Esophagus muscularis mucosa (tissue), 4 donors: ENCODE data around the gene CLEC16A. TPM values are rescaled to one million over a fixed set of nuclear protein-coding genes. Genes with fewer than 3 reads are reported as not detected.

Experiments used
- DNase-seq: peaks from one replicate; pipeline ENCODE4 v3.0.0-alpha.2; 2017; ENCODE audit errors: extremely low spot score
- H3K27ac ChIP-seq, 4 donors: fragments of 200-600 bp; sonication (generic); replicated peaks in 1 of 4; 1 replicate in 3 of 4; 2 replicates in 1 of 4; pipeline ENCODE4 v1.5.1; 2016 to 2019; ENCODE audit warnings: mild to moderate bottlenecking in 1 of 4
- H3K27me3 ChIP-seq, 4 donors: fragments of 200-600 bp; sonication (generic); one replicate each; pipeline versions ENCODE4 v1.5.1 to v1.6.0; 2016 to 2019
- H3K36me3 ChIP-seq, 4 donors: fragments of 200-600 bp; sonication (generic); one replicate each; pipeline ENCODE4 v1.5.1; 2016 to 2019
- H3K4me1 ChIP-seq, 4 donors: fragments of 200-600 bp; sonication (generic); one replicate each; pipeline ENCODE4 v1.5.1; 2016 to 2019
- H3K4me3 ChIP-seq, 4 donors: fragments of 200-600 bp; sonication (generic); 1 replicate in 2 of 4; 2 replicates in 2 of 4; pipeline ENCODE4 v1.5.1; 2016 to 2019; ENCODE audit warnings: mild to moderate bottlenecking in 4 of 4, moderate library complexity in 1 of 4
- H3K9me3 ChIP-seq, 4 donors: fragments of 200-600 bp; sonication (generic); 1 replicate in 3 of 4; 2 replicates in 1 of 4; pipeline ENCODE4 v1.5.1; 2016 to 2019
- EP300 ChIP-seq: sonication (generic); formaldehyde crosslinking; IDR thresholded peaks from one replicate; pipeline ENCODE4 v1.6.1; 2017; ENCODE audit warnings: antibody characterized with exemption
- POLR2A ChIP-seq: fragments of 450-650 bp; IDR thresholded peaks from one replicate; pipeline ENCODE4 v1.6.1; 2017; ENCODE audit warnings: antibody characterized with exemption, moderate library complexity, mild to moderate bottlenecking, low read depth
- POLR2AphosphoS5 ChIP-seq, 2 donors: sonication (generic); formaldehyde crosslinking; IDR thresholded peaks; one replicate each; pipeline ENCODE4 v1.6.1; 2017; ENCODE audit warnings: antibody characterized with exemption in 2 of 2
- WGBS: methylation state at CpG from one replicate; pipeline ENCODE4 v1.1.5; 2018; 5-methylcytosine and 5-hydroxymethylcytosine counted together
- intact Hi-C: fragments of 100-400 bp; cut with DNase I; formaldehyde crosslinking; loops from one replicate; pipeline ENCODE4 v1.15.1; 2023
- total RNA-seq, 4 donors: library from RNA; depleted of rRNA; stranded (reverse); fragments of >200 nt; gene quantifications; one replicate each; pipeline versions ENCODE4 v1.1.0 to v1.2.1, GENCODE V29; 2016
- TF ChIP-seq, protein P1 (sequence below), 3 experiments: fragments of 200-600 bp in 2 of 3; fragments of 450-650 bp in 1 of 3; sonication (generic) in 2 of 3; IDR thresholded peaks; one replicate each; pipeline ENCODE4 v1.5.1; 2017 to 2019; ENCODE audit warnings: antibody characterized with exemption in 3 of 3, mild to moderate bottlenecking in 2 of 3, moderate library complexity in 1 of 3

The CLEC16A gene
- total RNA-seq, 4 donors from 2014 or later = 22.3 to 34.7 (median 29.2) TPM

DNA sequence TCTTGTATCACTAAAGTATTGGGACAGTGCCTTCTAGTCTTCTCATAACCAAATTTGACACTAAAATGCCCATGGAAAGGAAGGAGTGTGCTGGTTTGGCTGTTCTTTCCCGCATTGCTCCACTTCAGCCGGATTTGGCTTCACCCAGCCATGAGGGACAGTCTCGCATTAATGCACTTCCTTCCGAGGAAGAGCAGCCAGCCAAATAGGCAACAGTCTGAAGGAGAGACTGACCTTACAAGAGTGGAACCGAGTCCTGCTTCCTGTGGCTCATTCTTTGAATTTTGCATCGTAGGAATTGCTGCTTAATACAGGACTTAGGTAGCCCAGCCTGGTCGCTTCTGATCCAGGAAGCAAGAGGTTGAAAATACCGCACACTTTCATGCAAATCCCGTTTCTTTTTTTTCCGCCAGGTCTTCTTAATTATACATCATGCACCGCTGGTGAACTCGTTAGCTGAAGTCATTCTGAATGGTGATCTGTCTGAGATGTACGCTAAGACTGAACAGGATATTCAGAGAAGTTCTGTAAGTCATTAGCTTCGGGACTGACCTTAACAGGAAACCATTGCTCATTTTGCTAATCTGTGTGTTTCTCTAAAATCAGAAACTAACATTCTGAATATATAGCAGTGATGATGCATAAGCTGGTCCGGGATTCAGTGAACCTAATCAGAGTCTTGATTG lies 38.2 kb downstream of the CLEC16A start:
- WGBS = 79% methylated on average over 15 of the region's 15 CpGs

DNA sequence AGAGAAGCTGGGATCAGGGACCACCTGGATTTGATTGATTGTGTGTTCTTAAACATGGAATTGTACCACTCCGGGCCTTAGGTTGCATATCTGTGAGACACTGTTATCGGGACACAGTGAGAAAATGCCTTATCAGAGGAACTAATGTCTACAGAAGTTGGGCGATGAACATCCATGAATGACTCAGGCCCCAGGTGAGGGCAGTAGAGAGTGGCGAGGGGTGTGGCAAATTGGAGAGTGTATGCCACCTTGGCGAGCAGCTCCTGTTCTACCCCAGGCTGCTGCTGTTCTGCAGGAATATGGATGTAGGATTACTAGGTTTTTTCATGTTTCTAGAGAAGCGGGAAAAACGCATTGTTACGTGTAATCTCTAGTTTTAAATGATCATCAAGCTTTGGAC lies 38.8 kb downstream of the CLEC16A start:
- H3K4me3 ChIP-seq = no peak overlapping the region
- no peaks in the 10 kb centered on the region for H3K9me3 ChIP-seq
- peaks cover 6 to 59% (median 31%) of the 10 kb centered on the region in 4 donors for H3K36me3 ChIP-seq
- H3K4me1 ChIP-seq = peaks cover 6 to 39% (median 25%) of the 10 kb centered on the region in 4 donors
- H3K27ac ChIP-seq = no peak overlapping the region
- H3K27me3 ChIP-seq = no peaks in the 10 kb centered on the region
- 95% methylated on average over 8 of the region's 8 CpGs for WGBS
- TF ChIP-seq, protein P1, sequence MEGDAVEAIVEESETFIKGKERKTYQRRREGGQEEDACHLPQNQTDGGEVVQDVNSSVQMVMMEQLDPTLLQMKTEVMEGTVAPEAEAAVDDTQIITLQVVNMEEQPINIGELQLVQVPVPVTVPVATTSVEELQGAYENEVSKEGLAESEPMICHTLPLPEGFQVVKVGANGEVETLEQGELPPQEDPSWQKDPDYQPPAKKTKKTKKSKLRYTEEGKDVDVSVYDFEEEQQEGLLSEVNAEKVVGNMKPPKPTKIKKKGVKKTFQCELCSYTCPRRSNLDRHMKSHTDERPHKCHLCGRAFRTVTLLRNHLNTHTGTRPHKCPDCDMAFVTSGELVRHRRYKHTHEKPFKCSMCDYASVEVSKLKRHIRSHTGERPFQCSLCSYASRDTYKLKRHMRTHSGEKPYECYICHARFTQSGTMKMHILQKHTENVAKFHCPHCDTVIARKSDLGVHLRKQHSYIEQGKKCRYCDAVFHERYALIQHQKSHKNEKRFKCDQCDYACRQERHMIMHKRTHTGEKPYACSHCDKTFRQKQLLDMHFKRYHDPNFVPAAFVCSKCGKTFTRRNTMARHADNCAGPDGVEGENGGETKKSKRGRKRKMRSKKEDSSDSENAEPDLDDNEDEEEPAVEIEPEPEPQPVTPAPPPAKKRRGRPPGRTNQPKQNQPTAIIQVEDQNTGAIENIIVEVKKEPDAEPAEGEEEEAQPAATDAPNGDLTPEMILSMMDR (IDR thresholded peaks at IDR 0.05) = no peak
- TF ChIP-seq POLR2A = no peak
- no peak for TF ChIP-seq POLR2AphosphoS5 (IDR thresholded peaks at IDR 0.05)
- TF ChIP-seq EP300 = no peak
- no peak for DNase-seq
- intact Hi-C loops = loop anchor here (10.0 kb wide), 1 partner anchor 112 kb away; no protein-coding TSS in a partner anchor

More for the DNA sequence above, 38.2 kb downstream of the CLEC16A start:
- Histone ChIP-seq H3K36me3 (peaks cover 6 to 59% (median 32%) of the 10 kb centered on the region in 4 donors), H3K27ac (peak overlapping the region in 1 of 4 donors; percentile 23), H3K27me3 (no peaks in the 10 kb centered on the region), H3K4me1 (peaks cover 6 to 39% (median 25%) of the 10 kb centered on the region in 4 donors), H3K4me3 (no peak overlapping the region), H3K9me3 (no peaks in the 10 kb centered on the region)
- no peak for DNase-seq
- TF ChIP-seq POLR2AphosphoS5 (IDR thresholded peaks at IDR 0.05) (peak in 1 of 2 donors; percentile 27), EP300 (no peak), POLR2A (no peak)
- TF ChIP-seq, protein P1 (IDR thresholded peaks at IDR 0.05) = no peak
- intact Hi-C loops = loop anchor here (10.0 kb wide), 1 partner anchor 112 kb away; no protein-coding TSS in a partner anchor

DNA sequence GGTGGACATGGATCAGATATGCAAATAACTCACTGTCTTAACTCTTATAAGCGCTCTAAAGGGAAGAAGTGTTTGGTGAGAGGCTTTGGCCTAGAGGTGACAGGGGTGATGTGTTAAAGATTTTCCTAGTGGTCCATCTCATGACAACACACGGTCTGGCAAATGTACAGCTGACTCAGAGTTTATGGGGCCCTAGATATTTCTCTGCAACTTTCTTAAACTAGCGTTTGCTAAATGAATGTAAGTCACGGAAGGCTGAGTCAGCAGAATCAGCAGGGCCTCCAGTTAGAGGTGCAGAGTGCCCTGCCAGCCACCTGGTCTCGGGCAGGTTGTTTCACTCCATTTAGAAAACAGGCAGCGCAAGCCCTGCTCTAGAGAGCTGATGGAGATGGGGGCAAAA lies 40.1 kb downstream of the CLEC16A start:
- intact Hi-C loops = loop anchor here (10.0 kb wide), 1 partner anchor 110 kb away; no protein-coding TSS in a partner anchor
- Histone ChIP-seq H3K27ac (no peak overlapping the region), H3K4me1 (peaks cover 6 to 32% (median 17%) of the 10 kb centered on the region in 4 donors), H3K4me3 (no peak overlapping the region), H3K36me3 (peaks cover 10 to 57% (median 40%) of the 10 kb centered on the region in 4 donors), H3K27me3 (no peaks in the 10 kb centered on the region), H3K9me3 (no peaks in the 10 kb centered on the region)
- DNase-seq = no peak
- WGBS = 93% methylated on average over 6 of the region's 6 CpGs
- TF ChIP-seq, protein P1 (IDR thresholded peaks at IDR 0.05) = no peak
- TF ChIP-seq EP300 = no peak
- TF ChIP-seq POLR2AphosphoS5 (IDR thresholded peaks at IDR 0.05) = no peak
- no peak for TF ChIP-seq POLR2A

DNA sequence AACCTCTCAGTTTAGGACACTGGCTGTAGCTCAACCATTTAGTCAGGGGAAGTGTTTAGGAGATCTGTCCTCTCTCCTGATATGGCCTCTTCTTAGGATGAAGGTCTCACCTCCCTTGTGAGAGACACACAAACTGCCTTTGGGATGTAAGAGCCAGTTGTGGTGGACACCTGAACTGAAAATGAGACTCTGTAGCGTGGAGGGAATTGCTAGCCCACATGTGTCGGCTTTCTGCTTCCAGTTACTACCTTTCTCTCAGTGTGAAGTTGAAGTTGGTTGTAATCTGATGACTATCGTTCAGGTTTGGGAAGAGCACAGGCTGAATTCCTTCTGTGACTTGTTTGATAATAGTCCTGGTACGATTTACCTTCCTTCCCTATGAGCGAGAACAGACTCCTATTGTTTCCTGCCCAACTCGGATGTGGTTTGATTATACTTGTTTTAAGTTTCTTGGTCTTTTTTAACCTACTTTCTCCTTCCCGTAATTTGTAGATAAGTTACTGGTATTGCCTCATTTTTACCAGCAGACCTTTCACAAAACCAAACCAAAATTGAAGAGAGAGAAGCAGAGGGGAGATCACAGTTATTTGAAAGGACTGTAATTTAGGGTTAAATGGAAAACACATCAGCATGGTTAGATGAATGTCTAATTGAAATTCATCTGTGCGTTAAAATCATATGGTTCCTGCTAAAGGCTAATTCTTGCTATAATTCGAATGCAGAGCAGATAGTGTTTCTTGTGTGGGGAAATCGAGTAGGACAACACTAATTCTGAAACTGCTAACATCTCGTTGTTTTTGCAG lies 43.2 kb downstream of the CLEC16A start:
- Histone ChIP-seq H3K9me3 (no peaks in the 10 kb centered on the region), H3K36me3 (peaks cover 11 to 67% (median 42%) of the 10 kb centered on the region in 4 donors), H3K4me1 (peaks cover 3 to 14% (median 12%) of the 10 kb centered on the region in 4 donors), H3K4me3 (no peak overlapping the region), H3K27ac (no peak overlapping the region), H3K27me3 (no peaks in the 10 kb centered on the region)
- intact Hi-C loops = loop anchor here (10.0 kb wide), 1 partner anchor 107 kb away; no protein-coding TSS in a partner anchor
- WGBS = 84% methylated on average over 11 of the region's 11 CpGs
- TF ChIP-seq POLR2A (no peak), POLR2AphosphoS5 (IDR thresholded peaks at IDR 0.05) (no peak), EP300 (no peak)
- TF ChIP-seq, protein P1 (IDR thresholded peaks at IDR 0.05) = no peak
- DNase-seq = no peak
